HEK293 (cell line): ENCODE data around the gene MAP7.

ENCODE experiments used
- CTCF ChIP-seq: fragments of 450-650 bp; formaldehyde crosslinking; IDR thresholded peaks from 2 replicates; pipeline ENCODE4 v1.5.1; 2016; ENCODE audit warnings: missing biosample characterization, missing genetic modification characterization
- ZSCAN30 ChIP-seq: fragments of 450-650 bp; IDR thresholded peaks from 2 replicates; pipeline ENCODE4 v1.5.1; 2018; ENCODE audit warnings: missing biosample characterization, mild to moderate bottlenecking, missing genetic modification characterization, moderate library complexity

- no peak for TF ChIP-seq ZSCAN30 (tag by site-specific recombination)
- no peak for TF ChIP-seq CTCF (tag by site-specific recombination)
Observed at GRCh38 chr6:136503303-136504029, 46.8 kb downstream of the MAP7 start.
